NAMALWA (cell line): ENCODE measurements around the gene PAK4.

Experiments used
- DNase-seq: peaks from one replicate; pipeline ENCODE4 v3.0.0-alpha.2; 2015; ENCODE audit warnings: low spot score

PAK4 gene

GRCh38 chr19:39180749-39181148, 55.2 kb downstream of the PAK4 start:
- DNase-seq = no peak

GRCh38 chr19:39181500-39182173, 56.1 kb downstream of the PAK4 start:
- DNase-seq = no peak

GRCh38 chr19:39182174-39182505, 56.6 kb downstream of the PAK4 start:
- no peak for DNase-seq

- no peak for DNase-seq
Measured at GRCh38 chr19:39183104-39183503, 57.5 kb downstream of the PAK4 start.

- DNase-seq = no peak
Measured at GRCh38 chr19:39186391-39186790, 60.8 kb downstream of the PAK4 start.

GRCh38 chr19:39187552-39187943, 62.0 kb downstream of the PAK4 start:
- no peak for DNase-seq

GRCh38 chr19:39188960-39189359, 63.4 kb downstream of the PAK4 start:
- DNase-seq = no peak

GRCh38 chr19:39190768-39191167, 65.2 kb downstream of the PAK4 start:
- DNase-seq = no peak

GRCh38 chr19:39192846-39193245, 67.3 kb downstream of the PAK4 start:
- DNase-seq = no peak

GRCh38 chr19:39193803-39194202, 68.2 kb downstream of the PAK4 start:
- no peak for DNase-seq

GRCh38 chr19:39194832-39195542, 69.4 kb downstream of the PAK4 start:
- no peak for DNase-seq

- no peak for DNase-seq
Measured at GRCh38 chr19:39195755-39196154, 70.2 kb downstream of the PAK4 start.

- DNase-seq = no peak
Measured at GRCh38 chr19:39196320-39196719, 70.7 kb downstream of the PAK4 start.

- DNase-seq = no peak
Measured at GRCh38 chr19:39196860-39197562, 71.4 kb downstream of the PAK4 start, which contains the start of gene NCCRP1. NCCRP1 (plus strand) TSS chr19:39196964; CDS start chr19:39196983, 19 bp downstream.

- DNase-seq = no peak
Measured at GRCh38 chr19:39197808-39198207, 72.2 kb downstream of the PAK4 start.

- no peak for DNase-seq
Measured at GRCh38 chr19:39199025-39199424, 73.4 kb downstream of the PAK4 start.

- DNase-seq = no peak
Measured at GRCh38 chr19:39200066-39200802, 74.6 kb downstream of the PAK4 start.

- no peak for DNase-seq
Measured at GRCh38 chr19:39200803-39201115, 75.2 kb downstream of the PAK4 start.

- DNase-seq = no peak
Measured at GRCh38 chr19:39202998-39203355, 77.4 kb downstream of the PAK4 start.

- DNase-seq = no peak
Measured at GRCh38 chr19:39203372-39204341, 78.1 kb downstream of the PAK4 start, which contains the start of gene SYCN. SYCN (minus strand) TSS chr19:39204263; CDS start chr19:39204254, 9 bp downstream.

GRCh38 chr19:39205449-39205764, 79.8 kb downstream of the PAK4 start:
- no peak for DNase-seq

GRCh38 chr19:39206122-39206521, 80.5 kb downstream of the PAK4 start:
- no peak for DNase-seq
